Thoracic aorta (tissue), 2 donors: ENCODE results near the gene PGGHG. TPM values are rescaled to one million over a fixed set of nuclear protein-coding genes. Genes with fewer than 3 reads are reported as not detected.

ENCODE experiments used
- ATAC-seq: fragments of 150-250 bp; one replicate; pipeline ENCODE4 v1.8.0; 2017; ENCODE audit warnings: low read depth; ENCODE audit not compliant: insufficient number of reproducible peaks, low FRiP score
- DNase-seq: peaks from one replicate; pipeline ENCODE4 v3.0.0-alpha.2; 2020; ENCODE audit warnings: low spot score
- H3K27ac ChIP-seq, 2 donors: fragments of 200-600 bp; sonication (generic); 1 replicate in 1 of 2; 2 replicates in 1 of 2; pipeline ENCODE4 v1.5.1; 2016; ENCODE audit warnings: mild to moderate bottlenecking in 2 of 2, moderate library complexity in 2 of 2
- H3K27me3 ChIP-seq: fragments of 200-600 bp; sonication (generic); replicated peaks from 2 replicates; pipeline ENCODE4 v1.6.0; 2016; ENCODE audit warnings: mild to moderate bottlenecking; ENCODE audit not compliant: insufficient read depth
- H3K36me3 ChIP-seq: fragments of 200-600 bp; sonication (generic); one replicate; pipeline ENCODE4 v1.5.1; 2016
- H3K4me1 ChIP-seq, 2 donors: fragments of 200-600 bp; sonication (generic); 1 replicate in 1 of 2; 2 replicates in 1 of 2; pipeline versions ENCODE4 v1.5.1 to v1.6.0; 2016; ENCODE audit warnings: low read depth in 2 of 2, mild to moderate bottlenecking in 1 of 2; ENCODE audit not compliant: control insufficient read depth in 1 of 2
- H3K4me3 ChIP-seq: fragments of 200-600 bp; sonication (generic); 2 replicates; pipeline ENCODE4 v1.5.1; 2016; ENCODE audit warnings: mild to moderate bottlenecking
- H3K9me3 ChIP-seq: fragments of 200-600 bp; sonication (generic); 2 replicates; pipeline ENCODE4 v1.5.1; 2016
- total RNA-seq, 2 donors: library from RNA; depleted of rRNA; stranded (reverse); fragments of >200 nt; gene quantifications; one replicate each; pipeline versions ENCODE4 v1.1.0 to v1.2.3, GENCODE V29; 2016
- TF ChIP-seq, protein P1 (sequence below): fragments of 200-600 bp; sonication (generic); IDR thresholded peaks from one replicate; pipeline ENCODE4 v1.5.1; 2019; ENCODE audit warnings: antibody characterized with exemption

The PGGHG gene
- total RNA-seq, 2 donors from 2014 or later = 54.2 to 68.8 TPM

DNA sequence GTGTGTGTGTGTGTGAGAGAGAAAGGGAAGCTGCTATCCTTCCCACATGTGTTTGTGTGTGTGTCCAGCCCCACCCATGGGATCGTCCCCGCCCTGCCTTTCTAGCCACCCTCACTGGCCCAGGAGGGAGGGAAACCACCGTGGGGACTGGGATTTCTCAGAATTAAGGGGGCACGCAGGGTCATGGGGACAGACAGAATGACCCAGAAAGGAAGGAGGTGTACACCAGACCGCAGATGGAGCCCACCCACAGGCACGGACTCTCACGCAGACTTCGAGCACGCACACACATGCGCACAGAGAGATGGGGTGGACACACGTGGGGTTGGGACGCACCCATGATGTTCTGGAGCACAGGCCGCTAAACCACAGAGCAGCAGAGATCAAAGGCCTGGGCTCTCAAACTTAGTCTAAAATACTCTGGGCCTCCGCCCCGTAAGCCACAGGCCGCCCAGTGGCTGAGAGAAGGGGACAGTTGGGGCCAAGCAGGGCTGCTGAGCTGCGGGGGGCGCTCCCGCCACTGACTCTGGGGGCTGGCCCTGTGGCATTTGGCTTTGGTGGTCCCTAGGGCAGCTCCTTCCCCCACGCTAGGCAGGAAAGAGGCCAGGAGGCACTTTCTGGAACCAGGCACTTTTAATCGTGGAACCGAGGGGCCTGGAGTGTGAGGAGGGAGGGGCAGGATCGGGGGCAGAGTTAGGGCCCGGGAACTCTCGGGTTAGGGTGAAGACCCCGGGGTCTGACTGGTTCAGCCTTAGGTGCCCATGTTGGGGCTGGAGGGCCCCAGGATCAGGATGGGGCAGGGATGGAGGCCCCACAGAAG is 8.9 kb downstream of the PGGHG start:
- TF ChIP-seq, protein P1, sequence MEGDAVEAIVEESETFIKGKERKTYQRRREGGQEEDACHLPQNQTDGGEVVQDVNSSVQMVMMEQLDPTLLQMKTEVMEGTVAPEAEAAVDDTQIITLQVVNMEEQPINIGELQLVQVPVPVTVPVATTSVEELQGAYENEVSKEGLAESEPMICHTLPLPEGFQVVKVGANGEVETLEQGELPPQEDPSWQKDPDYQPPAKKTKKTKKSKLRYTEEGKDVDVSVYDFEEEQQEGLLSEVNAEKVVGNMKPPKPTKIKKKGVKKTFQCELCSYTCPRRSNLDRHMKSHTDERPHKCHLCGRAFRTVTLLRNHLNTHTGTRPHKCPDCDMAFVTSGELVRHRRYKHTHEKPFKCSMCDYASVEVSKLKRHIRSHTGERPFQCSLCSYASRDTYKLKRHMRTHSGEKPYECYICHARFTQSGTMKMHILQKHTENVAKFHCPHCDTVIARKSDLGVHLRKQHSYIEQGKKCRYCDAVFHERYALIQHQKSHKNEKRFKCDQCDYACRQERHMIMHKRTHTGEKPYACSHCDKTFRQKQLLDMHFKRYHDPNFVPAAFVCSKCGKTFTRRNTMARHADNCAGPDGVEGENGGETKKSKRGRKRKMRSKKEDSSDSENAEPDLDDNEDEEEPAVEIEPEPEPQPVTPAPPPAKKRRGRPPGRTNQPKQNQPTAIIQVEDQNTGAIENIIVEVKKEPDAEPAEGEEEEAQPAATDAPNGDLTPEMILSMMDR = no peak
- no peak for DNase-seq
- no peak for ATAC-seq
- peaks cover 5% of the 10 kb centered on the region for H3K36me3 ChIP-seq
- no peaks in the 10 kb centered on the region for H3K27me3 ChIP-seq
- H3K4me1 ChIP-seq = no peaks in the 10 kb centered on the region
- H3K27ac ChIP-seq = no peak overlapping the region
- no peaks in the 10 kb centered on the region for H3K9me3 ChIP-seq
- H3K4me3 ChIP-seq = no peak overlapping the region

DNA sequence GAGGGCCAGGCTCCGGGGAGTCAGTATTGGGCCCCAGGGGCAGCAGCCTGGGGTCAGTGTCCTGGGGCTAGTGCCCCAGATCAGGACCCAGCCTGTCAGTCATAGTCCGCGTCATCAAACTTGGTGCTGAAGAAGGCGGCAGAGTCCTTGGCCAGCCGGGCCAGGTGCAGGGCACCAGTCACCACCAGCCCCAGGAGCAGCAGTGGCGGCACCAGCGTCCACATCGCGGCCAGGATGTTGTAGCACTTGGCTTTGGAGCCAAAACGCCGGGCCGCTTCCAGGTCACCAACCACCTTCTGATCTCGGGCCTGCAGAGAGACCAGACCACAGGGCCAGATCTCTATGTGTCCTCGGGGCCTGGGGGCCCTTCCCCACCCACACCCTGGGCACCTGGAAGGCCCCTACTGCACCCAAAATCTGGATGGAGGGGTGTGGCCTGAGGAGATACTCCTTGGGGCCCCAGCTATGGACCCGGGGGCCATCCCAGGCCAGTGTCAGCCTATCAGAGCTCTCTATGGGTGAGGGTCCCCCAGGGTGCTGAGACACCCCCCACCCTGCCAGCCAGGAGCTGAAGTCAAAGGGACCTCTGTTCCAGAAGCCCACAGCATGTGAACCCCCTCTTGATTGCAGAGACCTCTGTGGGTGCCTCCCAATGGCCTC is 9.6 kb downstream of the PGGHG start:
- Histone ChIP-seq H3K9me3 (no peaks in the 10 kb centered on the region), H3K27me3 (no peaks in the 10 kb centered on the region), H3K4me3 (no peak overlapping the region), H3K36me3 (peaks cover 5% of the 10 kb centered on the region), H3K4me1 (no peaks in the 10 kb centered on the region), H3K27ac (no peak overlapping the region)
- TF ChIP-seq, protein P1 = no peak
- DNase-seq (no peak), ATAC-seq (no peak)

DNA sequence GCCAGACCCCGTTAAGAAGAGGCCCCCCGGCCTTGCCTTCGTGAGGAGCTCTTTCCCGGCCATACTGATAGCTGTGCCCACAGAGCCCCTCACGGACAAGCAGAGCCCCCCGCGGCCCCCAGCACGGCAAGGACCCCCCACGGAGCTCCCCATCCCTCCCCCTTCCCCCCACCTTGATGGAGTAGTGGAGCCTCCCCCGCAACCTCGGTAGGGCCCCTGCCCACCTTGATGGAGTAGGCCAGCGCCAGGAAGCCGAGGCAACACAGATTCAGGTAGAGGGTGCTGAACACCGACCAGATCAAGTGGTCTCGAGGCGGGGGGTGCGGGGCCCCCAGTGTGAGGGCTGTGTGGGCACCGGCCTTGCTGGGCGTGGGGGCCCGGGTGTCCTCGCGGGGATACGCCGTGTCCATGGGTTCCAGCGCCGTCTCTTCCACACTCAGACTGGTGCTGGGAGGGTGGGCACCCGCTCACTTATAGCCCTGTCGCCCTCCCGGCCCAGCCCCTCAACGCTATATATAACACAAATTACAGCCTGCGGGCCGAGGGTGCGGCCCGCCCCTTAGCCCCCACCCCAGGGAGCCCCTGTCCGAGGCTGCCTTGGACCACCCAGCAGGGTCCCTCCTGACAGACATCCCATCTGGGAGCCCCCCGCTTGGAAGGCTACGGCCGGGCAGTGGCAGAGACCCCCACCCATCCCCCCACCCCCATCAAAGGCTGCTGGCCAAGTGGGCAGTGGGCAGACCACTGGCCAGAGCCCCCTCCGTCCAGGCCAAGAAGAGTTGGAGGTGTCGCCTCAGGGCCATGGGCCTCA is 10.4 kb downstream of the PGGHG start, which contains the start of gene IFITM5:
Gene IFITM5, minus strand, starts transcription at position 446 of the 811 bp plus-strand sequence. Its CDS starts 36 bp downstream, at position 410.
- DNase-seq (no peak), ATAC-seq (no peak)
- H3K36me3 ChIP-seq = no peaks in the 10 kb centered on the region
- TF ChIP-seq, protein P1 = no peak
- no peaks in the 10 kb centered on the region for H3K4me1 ChIP-seq
- H3K9me3 ChIP-seq = no peaks in the 10 kb centered on the region
- no peaks in the 10 kb centered on the region for H3K27me3 ChIP-seq
- no peak within 1 kb of the TSS for H3K27ac ChIP-seq
- H3K4me3 ChIP-seq = no peak within 1 kb of the TSS

DNA sequence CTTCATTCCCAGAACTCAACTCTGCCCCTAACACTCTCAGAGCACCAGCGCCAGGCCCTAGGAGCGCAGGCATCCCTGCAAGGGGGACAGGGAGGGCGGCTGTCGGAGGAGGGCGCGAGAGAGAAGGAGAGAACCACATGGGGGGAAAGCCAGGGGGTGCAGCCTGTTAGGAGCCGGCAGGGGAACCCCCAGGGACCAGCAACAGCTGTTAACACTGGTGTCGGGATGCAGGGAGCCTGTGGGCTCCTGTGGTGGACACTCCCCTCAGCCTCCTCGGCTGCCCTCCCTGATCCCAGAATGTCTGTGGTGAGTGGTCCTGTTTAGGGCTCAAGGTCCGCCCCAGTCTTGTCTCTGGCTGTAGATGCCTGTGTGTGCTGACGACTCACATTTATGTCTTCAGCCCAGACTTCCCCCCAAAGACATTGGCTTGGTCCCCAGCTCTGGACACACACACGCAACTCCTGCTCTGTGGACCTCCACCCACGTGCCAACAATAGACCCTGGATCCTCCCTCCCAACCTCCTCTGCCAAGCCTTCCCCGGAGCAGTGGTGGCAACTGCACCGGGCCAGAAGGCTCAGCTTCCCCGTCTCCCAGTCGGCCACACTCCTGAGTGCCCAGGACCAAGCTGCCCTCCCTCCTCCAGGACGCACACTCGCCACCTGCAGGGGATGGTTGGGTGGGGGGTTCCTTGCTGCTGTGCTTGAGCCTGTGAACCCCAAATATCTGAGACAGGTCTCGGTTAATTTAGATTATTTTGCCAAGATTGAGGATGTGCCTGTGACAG is 11.2 kb downstream of the PGGHG start:
- H3K4me1 ChIP-seq = peaks cover 0 to 8% of the 10 kb centered on the region in 2 donors
- no peak overlapping the region for H3K4me3 ChIP-seq
- DNase-seq (no peak), ATAC-seq (no peak)
- no peaks in the 10 kb centered on the region for H3K27me3 ChIP-seq
- no peaks in the 10 kb centered on the region for H3K36me3 ChIP-seq
- TF ChIP-seq, protein P1 = no peak
- H3K27ac ChIP-seq = no peak overlapping the region
- H3K9me3 ChIP-seq = no peaks in the 10 kb centered on the region
